IMR-90 (cell line): ENCODE measurements around the gene CCNDBP1.
"Not testable (repeated sequence)": the region's sequence is repeated elsewhere in the genome, so short reads cannot be mapped to it uniquely, and the experiment has no call there.

Source experiments
- TF ChIP-seq, protein P1 (sequence below): conservative IDR thresholded peaks from 2 replicates; pipeline ENCODE4 v1.5.1; 2012; ENCODE audit warnings: mild to moderate bottlenecking, low read depth, low read length, improper control_type of control experiment
- TF ChIP-seq, protein P2 (sequence below): fragments of 150-350 bp; IDR thresholded peaks from 2 replicates; pipeline ENCODE4 v1.6.1; 2016; ENCODE audit warnings: low read depth, mild to moderate bottlenecking, low read length, moderate library complexity, borderline replicate concordance

DNA sequence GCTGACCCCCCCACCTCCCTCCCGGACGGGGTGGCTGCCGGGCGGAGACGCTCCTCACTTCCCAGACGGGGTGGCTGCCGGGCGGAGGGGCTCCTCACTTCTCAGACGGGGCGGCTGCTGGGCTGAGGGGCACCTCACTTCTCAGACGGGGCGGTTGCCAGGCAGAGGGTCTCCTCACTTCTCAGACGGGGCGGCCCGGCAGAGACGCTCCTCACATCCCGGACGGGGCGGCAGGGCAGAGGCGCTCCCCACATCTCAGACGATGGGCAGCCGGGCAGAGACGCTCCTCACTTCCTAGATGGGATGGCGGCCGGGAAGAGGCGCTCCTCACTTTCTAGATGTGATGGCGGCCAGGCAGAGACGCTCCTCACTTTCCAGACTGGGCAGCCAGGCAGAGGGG lies 17.9 kb upstream of the CCNDBP1 start:
- TF ChIP-seq, protein P1, sequence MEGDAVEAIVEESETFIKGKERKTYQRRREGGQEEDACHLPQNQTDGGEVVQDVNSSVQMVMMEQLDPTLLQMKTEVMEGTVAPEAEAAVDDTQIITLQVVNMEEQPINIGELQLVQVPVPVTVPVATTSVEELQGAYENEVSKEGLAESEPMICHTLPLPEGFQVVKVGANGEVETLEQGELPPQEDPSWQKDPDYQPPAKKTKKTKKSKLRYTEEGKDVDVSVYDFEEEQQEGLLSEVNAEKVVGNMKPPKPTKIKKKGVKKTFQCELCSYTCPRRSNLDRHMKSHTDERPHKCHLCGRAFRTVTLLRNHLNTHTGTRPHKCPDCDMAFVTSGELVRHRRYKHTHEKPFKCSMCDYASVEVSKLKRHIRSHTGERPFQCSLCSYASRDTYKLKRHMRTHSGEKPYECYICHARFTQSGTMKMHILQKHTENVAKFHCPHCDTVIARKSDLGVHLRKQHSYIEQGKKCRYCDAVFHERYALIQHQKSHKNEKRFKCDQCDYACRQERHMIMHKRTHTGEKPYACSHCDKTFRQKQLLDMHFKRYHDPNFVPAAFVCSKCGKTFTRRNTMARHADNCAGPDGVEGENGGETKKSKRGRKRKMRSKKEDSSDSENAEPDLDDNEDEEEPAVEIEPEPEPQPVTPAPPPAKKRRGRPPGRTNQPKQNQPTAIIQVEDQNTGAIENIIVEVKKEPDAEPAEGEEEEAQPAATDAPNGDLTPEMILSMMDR, result not testable (repeated sequence)
- TF ChIP-seq, protein P2, sequence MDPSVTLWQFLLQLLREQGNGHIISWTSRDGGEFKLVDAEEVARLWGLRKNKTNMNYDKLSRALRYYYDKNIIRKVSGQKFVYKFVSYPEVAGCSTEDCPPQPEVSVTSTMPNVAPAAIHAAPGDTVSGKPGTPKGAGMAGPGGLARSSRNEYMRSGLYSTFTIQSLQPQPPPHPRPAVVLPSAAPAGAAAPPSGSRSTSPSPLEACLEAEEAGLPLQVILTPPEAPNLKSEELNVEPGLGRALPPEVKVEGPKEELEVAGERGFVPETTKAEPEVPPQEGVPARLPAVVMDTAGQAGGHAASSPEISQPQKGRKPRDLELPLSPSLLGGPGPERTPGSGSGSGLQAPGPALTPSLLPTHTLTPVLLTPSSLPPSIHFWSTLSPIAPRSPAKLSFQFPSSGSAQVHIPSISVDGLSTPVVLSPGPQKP, result not testable (repeated sequence)
